Measurements from ENCODE around the gene POU2F1. TPM values are rescaled to one million over a fixed set of nuclear protein-coding genes. Genes with fewer than 3 reads are reported as not detected.

POU2F1 gene
- total and polyA plus RNA-seq, 2 donors (not counting 3 experiments of a cell fraction or from before 2014, with no cell fraction given) = 6.0 to 12.9 TPM

DNA sequence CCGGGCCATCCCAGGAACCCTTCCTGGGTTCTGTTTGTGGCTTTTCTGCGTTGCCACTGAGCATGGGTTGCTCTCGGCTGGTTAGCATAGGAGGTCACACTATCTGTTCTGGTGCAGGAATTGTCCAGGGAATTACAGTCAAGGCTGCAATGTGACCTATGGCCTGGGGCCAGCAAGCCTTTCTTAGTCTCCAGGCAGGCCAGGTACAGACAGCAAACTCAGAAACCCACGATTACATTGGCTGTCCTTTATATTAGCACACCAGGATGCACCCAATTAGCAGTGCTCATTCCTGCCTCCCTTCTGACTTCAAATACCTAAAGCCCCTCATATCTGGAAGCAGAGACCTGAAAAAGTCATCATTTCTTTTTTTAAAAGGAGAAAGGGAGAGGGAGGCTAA, 242.4 kb downstream of the POU2F1 start:
- Histone ChIP-seq H3K9me1 (replicated peaks; ENCODE audit: control insufficient read depth, extremely low read depth, insufficient read depth, low read length) (no peaks in the 10 kb centered on the region), H3K79me2 (ENCODE audit: control insufficient read depth, insufficient read depth, low read length) (no peaks in the 10 kb centered on the region), H3K27me3 (ENCODE audit: control insufficient read depth in 2 of 2, insufficient read depth in 2 of 2, low read length in 2 of 2) (peaks cover 7 to 9% of the 10 kb centered on the region in 2 experiments), H3K36me3 (ENCODE audit: control insufficient read depth in 2 of 2, extremely low read depth in 1 of 2, insufficient read depth in 2 of 2, low read length in 2 of 2) (no peaks in the 10 kb centered on the region), H3K4me1 (ENCODE audit: control insufficient read depth, extremely low read depth, insufficient read depth, low read length) (no peaks in the 10 kb centered on the region), H3K9ac (replicated peaks; ENCODE audit: extremely low read depth, insufficient read depth, low read length) (no peak overlapping the region), H3K27ac (ENCODE audit: insufficient read depth, low read depth, low read length) (no peak overlapping the region), H3K4me2 (ENCODE audit: insufficient read depth, low read length) (no peak overlapping the region), H3K9me3 (replicated peaks; ENCODE audit: control insufficient read depth, insufficient read depth, low read length) (no peaks in the 10 kb centered on the region), H3K4me3 (replicated peaks in 1 of 3; ENCODE audit: insufficient read depth in 1 of 3, low read depth in 1 of 3, low read length in 3 of 3) (no peak overlapping the region), H4K20me1 (replicated peaks; ENCODE audit: control insufficient read depth, extremely low read depth, insufficient read depth, low read length) (no peaks in the 10 kb centered on the region), H2AFZ (ENCODE audit: low read depth, low read length) (no peak overlapping the region)
- no TSS peak for BruUV-seq (replicated peaks)
- ChIA-PET POLR2A (no interaction called here), CTCF (no interaction called here)
- DNase-seq (ENCODE audit: low read depth, low spot score) (no peak), FAIRE-seq (no peak)
- intact Hi-C loops (cut with micrococcal nuclease) (no loop called here), dilution Hi-C loops (cut with MboI; ENCODE audit: extremely low pct_ligation_motif_present, low sequenced_read_pairs) (no loop called here)
- TF ChIP-seq, protein P1, sequence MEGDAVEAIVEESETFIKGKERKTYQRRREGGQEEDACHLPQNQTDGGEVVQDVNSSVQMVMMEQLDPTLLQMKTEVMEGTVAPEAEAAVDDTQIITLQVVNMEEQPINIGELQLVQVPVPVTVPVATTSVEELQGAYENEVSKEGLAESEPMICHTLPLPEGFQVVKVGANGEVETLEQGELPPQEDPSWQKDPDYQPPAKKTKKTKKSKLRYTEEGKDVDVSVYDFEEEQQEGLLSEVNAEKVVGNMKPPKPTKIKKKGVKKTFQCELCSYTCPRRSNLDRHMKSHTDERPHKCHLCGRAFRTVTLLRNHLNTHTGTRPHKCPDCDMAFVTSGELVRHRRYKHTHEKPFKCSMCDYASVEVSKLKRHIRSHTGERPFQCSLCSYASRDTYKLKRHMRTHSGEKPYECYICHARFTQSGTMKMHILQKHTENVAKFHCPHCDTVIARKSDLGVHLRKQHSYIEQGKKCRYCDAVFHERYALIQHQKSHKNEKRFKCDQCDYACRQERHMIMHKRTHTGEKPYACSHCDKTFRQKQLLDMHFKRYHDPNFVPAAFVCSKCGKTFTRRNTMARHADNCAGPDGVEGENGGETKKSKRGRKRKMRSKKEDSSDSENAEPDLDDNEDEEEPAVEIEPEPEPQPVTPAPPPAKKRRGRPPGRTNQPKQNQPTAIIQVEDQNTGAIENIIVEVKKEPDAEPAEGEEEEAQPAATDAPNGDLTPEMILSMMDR (IDR thresholded peaks at IDR 0.05; ENCODE audit: extremely low read depth in 1 of 2, insufficient read depth in 1 of 2, low read depth in 1 of 2, low read length in 2 of 2) = no peak
- TF ChIP-seq, protein P2, sequence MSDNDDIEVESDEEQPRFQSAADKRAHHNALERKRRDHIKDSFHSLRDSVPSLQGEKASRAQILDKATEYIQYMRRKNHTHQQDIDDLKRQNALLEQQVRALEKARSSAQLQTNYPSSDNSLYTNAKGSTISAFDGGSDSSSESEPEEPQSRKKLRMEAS (IDR thresholded peaks at IDR 0.05; ENCODE audit: insufficient read depth, insufficient read length) = no peak
- TF ChIP-seq GATA2 (IDR thresholded peaks at IDR 0.05; ENCODE audit: insufficient read depth, insufficient read length, low read depth, low read length) = no peak
- no peak for TF ChIP-seq EZH2 (IDR thresholded peaks at IDR 0.05; ENCODE audit: borderline replicate concordance, low read depth, low read length, severe bottlenecking)
- no peak for TF ChIP-seq JUN (IDR thresholded peaks at IDR 0.05; ENCODE audit: borderline replicate concordance, insufficient read depth, insufficient read length, low read depth)
- no peak for TF ChIP-seq FOS (IDR thresholded peaks at IDR 0.05; ENCODE audit: borderline replicate concordance, insufficient read depth, low read length)
- no peak for TF ChIP-seq MYC (IDR thresholded peaks at IDR 0.05; ENCODE audit: low read depth, low read length)
- no peak for TF ChIP-seq POLR2AphosphoS5 (IDR thresholded peaks at IDR 0.05; ENCODE audit: insufficient read depth, low read depth, low read length)
- TF ChIP-seq POLR2A (IDR thresholded peaks at IDR 0.05; ENCODE audit: low read depth, low read length) = no peak
